H1 (cell line): ENCODE results near the gene BCL2. TPM values are rescaled to one million over a fixed set of nuclear protein-coding genes. Genes with fewer than 3 reads are reported as not detected.

Experiments used
- RNF2 ChIP-seq: fragments of 200-900, 300-1000 bp; sonication (generic); IDR thresholded peaks from 2 replicates; pipeline ENCODE4 v1.7.1; 2016; ENCODE audit warnings: borderline replicate concordance, low read depth, mild to moderate bottlenecking, antibody characterized with exemption, low read length; ENCODE audit not compliant: poor library complexity, severe bottlenecking; ENCODE audit errors: missing control alignments
- SP4 ChIP-seq: IDR thresholded peaks from 2 replicates; pipeline ENCODE4 v1.6.1; 2012; ENCODE audit warnings: low read length, inconsistent platforms
- TBP ChIP-seq: IDR thresholded peaks from 2 replicates; pipeline ENCODE4 v1.6.1; 2011; ENCODE audit warnings: low read depth, low read length, improper control_type of control experiment
- TEAD4 ChIP-seq: IDR thresholded peaks from 2 replicates; pipeline ENCODE4 v1.6.1; 2012; ENCODE audit warnings: low read depth, low read length, inconsistent platforms, mixed read lengths
- polyA plus RNA-seq, 7 experiments: library from polyadenylated mRNA; depleted of rRNA in 3 of 7; stranded (reverse) in 5 of 7; unstranded in 2 of 7; fragments of >200 nt in 5 of 7; fragments of 200-250 nt in 2 of 7; gene quantifications; 1 replicate in 5 of 7; 2 replicates in 1 of 7; 4 replicates in 1 of 7; pipeline versions ENCODE4 v1.2.1 to v1.2.3, GENCODE V29; 2011 to 2013; ENCODE audit warnings: missing spikeins in 2 of 7, mixed read lengths in 2 of 7
- total RNA-seq: library from RNA; stranded (reverse); fragmentation: NEBNext Ultra II Directional; extraction: Animal tissue kit (Norgen Biotek cat#: 25700); gene quantifications from 2 replicates; pipeline ENCODE4 v1.2.1, GENCODE V29; 2021
- TF ChIP-seq, protein P1 (sequence below): IDR thresholded peaks from 2 replicates; pipeline ENCODE4 v1.6.1; 2011; ENCODE audit warnings: low read length, improper control_type of control experiment

BCL2 gene
- total and polyA plus RNA-seq, 2 of the 8 experiments (the other 6 are each of a cell fraction or from before 2014, with no cell fraction given), result 0.59 to 4.5 TPM

DNA sequence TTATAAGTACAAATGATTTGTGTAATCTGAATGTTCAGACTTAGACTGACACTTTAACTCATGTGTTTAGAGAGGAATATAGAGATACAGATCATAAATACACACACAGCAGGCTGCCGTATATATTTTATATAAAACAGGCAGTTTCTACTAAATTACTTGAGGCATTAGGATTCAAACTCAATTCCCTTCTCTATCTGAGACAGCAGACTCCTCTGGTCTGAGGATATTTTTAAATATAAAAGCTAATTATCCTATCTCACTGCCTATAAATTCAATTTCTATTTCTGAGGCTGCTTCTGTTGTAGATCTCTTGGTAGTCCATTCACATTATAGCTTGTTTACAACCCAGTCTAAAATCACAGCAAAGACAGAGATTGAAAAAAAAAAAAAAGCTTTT is 46.9 kb downstream of the BCL2 start (continued):
- TF ChIP-seq, protein P1, sequence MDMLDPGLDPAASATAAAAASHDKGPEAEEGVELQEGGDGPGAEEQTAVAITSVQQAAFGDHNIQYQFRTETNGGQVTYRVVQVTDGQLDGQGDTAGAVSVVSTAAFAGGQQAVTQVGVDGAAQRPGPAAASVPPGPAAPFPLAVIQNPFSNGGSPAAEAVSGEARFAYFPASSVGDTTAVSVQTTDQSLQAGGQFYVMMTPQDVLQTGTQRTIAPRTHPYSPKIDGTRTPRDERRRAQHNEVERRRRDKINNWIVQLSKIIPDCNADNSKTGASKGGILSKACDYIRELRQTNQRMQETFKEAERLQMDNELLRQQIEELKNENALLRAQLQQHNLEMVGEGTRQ, result no peak
- TF ChIP-seq RNF2 (no peak), TEAD4 (no peak), SP4 (no peak), TBP (no peak)
- TF ChIP-seq, all 59 proteins: peak for 0
